Lung (tissue), 12 donors: ENCODE data around the gene ZFP92. TPM values are rescaled to one million over a fixed set of nuclear protein-coding genes. Genes with fewer than 3 reads are reported as not detected.

Experiments used
- ATAC-seq: fragments of 200-7000 bp; cut with Tn5 transposase; one replicate; pipeline ENCODE4 v1.9.1; 2020; ENCODE audit warnings: moderate number of reproducible peaks; ENCODE audit not compliant: insufficient read depth, low FRiP score
- DNase-seq, 3 donors: peaks; one replicate each; pipeline ENCODE4 v3.0.0-alpha.2; 2013 to 2017
- H3K27ac ChIP-seq, 2 donors: one replicate each; pipeline ENCODE4 v1.5.1; 2013; ENCODE audit warnings: mild to moderate bottlenecking in 2 of 2, moderate library complexity in 2 of 2, control low read depth in 1 of 2, inconsistent platforms in 1 of 2, low read depth in 1 of 2, low read length in 1 of 2
- H3K27me3 ChIP-seq, 3 donors: one replicate each; pipeline ENCODE4 v1.5.1; 2013; ENCODE audit warnings: low read length in 2 of 3; ENCODE audit not compliant: control insufficient read depth in 3 of 3, insufficient read depth in 3 of 3
- H3K36me3 ChIP-seq, 4 donors: one replicate each; pipeline ENCODE4 v1.5.1; 2013; ENCODE audit warnings: low read length in 4 of 4, mild to moderate bottlenecking in 1 of 4, moderate library complexity in 1 of 4; ENCODE audit not compliant: control insufficient read depth in 4 of 4, insufficient read depth in 4 of 4
- H3K4me1 ChIP-seq, 5 donors: one replicate each; pipeline ENCODE4 v1.5.1; 2013; ENCODE audit warnings: low read length in 5 of 5, mild to moderate bottlenecking in 2 of 5, moderate library complexity in 1 of 5; ENCODE audit not compliant: control insufficient read depth in 5 of 5, insufficient read depth in 5 of 5
- H3K4me3 ChIP-seq: one replicate; pipeline ENCODE4 v1.5.1; 2013; ENCODE audit warnings: mild to moderate bottlenecking, control low read depth, moderate library complexity
- H3K9ac ChIP-seq, 2 donors: one replicate each; pipeline ENCODE4 v1.5.1; 2013; ENCODE audit warnings: low read length in 2 of 2, control low read depth in 1 of 2; ENCODE audit not compliant: insufficient read depth in 1 of 2
- H3K9me3 ChIP-seq, 4 donors: one replicate each; pipeline ENCODE4 v1.5.1; 2013; ENCODE audit warnings: low read length in 3 of 4, mild to moderate bottlenecking in 1 of 4, moderate library complexity in 1 of 4; ENCODE audit not compliant: control insufficient read depth in 4 of 4, insufficient read depth in 3 of 4
- CTCF ChIP-seq: IDR thresholded peaks from 2 replicates; pipeline ENCODE4 v1.5.1; 2012; ENCODE audit warnings: mild to moderate bottlenecking; ENCODE audit errors: control extremely low read depth, extremely low read depth
- WGBS, 2 donors: extraction: QIAGEN DNeasy Blood & Tissue Kit; methylation state at CpG; one replicate each; pipeline ENCODE4 v1.1.7; 2013; 5-methylcytosine and 5-hydroxymethylcytosine counted together
- polyA plus RNA-seq, 2 donors: library from polyadenylated mRNA; stranded (reverse); fragments of 200-250 nt; gene quantifications; one replicate each; pipeline ENCODE4 v1.2.1, GENCODE V29; 2013
- total RNA-seq, 2 donors: library from RNA; depleted of rRNA in 1 of 2; stranded (reverse); fragments of >200 nt in 1 of 2; gene quantifications; one replicate each; pipeline ENCODE4 v1.2.1, GENCODE V29; 2014 to 2021
- donor health status: control.
- donor health status: control.
- donor health status: Bipolar disorder and iron deficiency.
- donor health status: healthy.
- donor health status: DM: yes; HTN: yes; CAD: no.

The ZFP92 gene
- total and polyA plus RNA-seq, 4 donors: 0.69 to 3.6 (median 1.5) TPM

- no peak for DNase-seq
Measured at GRCh38 chrX:153445106-153445855, 34.0 kb downstream of the ZFP92 start.

GRCh38 chrX:153445856-153446635 is 34.8 kb downstream of the ZFP92 start, which contains the start of gene TREX2:
Gene TREX2, minus strand, starts transcription at chrX:153446056. Its CDS starts 626 bp downstream, at chrX:153445430.
- no peak for TF ChIP-seq CTCF
- H3K4me3 ChIP-seq: no peak within 1 kb of the TSS
- peaks cover 0 to 1% (median 0%) of the 10 kb centered on the region in 4 donors for H3K36me3 ChIP-seq
- H3K4me1 ChIP-seq: no peaks in the 10 kb centered on the region
- no peak for DNase-seq
- no peaks in the 10 kb centered on the region for H3K27me3 ChIP-seq
- WGBS, 2 donors: 74 to 81% methylated on average over 16 to 30 of the region's 30 CpGs
- ATAC-seq: no peak
- H3K9ac ChIP-seq: no peak within 1 kb of the TSS
- H3K27ac ChIP-seq: no peak within 1 kb of the TSS
- no peaks in the 10 kb centered on the region for H3K9me3 ChIP-seq

More at GRCh38 chrX:153445106-153445855, 34.0 kb downstream of the ZFP92 start:
- no peak overlapping the region for H3K4me3 ChIP-seq
- ATAC-seq: no peak
- no peaks in the 10 kb centered on the region for H3K4me1 ChIP-seq
- 88 to 94% methylated on average over 23 to 35 of the region's 35 CpGs for WGBS, 2 donors
- peaks cover 0 to 4% (median 0%) of the 10 kb centered on the region in 4 donors for H3K9me3 ChIP-seq
- H3K36me3 ChIP-seq: peaks cover 0 to 1% (median 0%) of the 10 kb centered on the region in 4 donors
- TF ChIP-seq CTCF: no peak
- no peak overlapping the region for H3K27ac ChIP-seq
- H3K27me3 ChIP-seq: peaks cover 0 to 3% (median 0%) of the 10 kb centered on the region in 3 donors
- H3K9ac ChIP-seq: no peak overlapping the region

GRCh38 chrX:153446636-153446936 is 35.3 kb downstream of the ZFP92 start:
- Histone ChIP-seq H3K36me3 (peaks cover 0 to 1% (median 0%) of the 10 kb centered on the region in 4 donors), H3K9me3 (no peaks in the 10 kb centered on the region), H3K4me1 (no peaks in the 10 kb centered on the region), H3K27ac (no peak overlapping the region), H3K4me3 (no peak overlapping the region), H3K9ac (no peak overlapping the region), H3K27me3 (no peaks in the 10 kb centered on the region)
- ATAC-seq: no peak
- TF ChIP-seq CTCF: no peak
- WGBS, 2 donors: 80% methylated on average over 6 to 10 of the region's 10 CpGs
- no peak for DNase-seq
